GM18907 (cell line): ENCODE data around the gene SLC5A10.
"Not testable (repeated sequence)": the region's sequence is repeated elsewhere in the genome, so short reads cannot be mapped to it uniquely, and the experiment has no call there.

Experiments
- ATAC-seq: cut with Tn5 transposase; IDR thresholded peaks from one replicate; pipeline ENCODE4 v1.9.1; 2021; ENCODE audit warnings: mild to moderate bottlenecking, moderate library complexity; ENCODE audit not compliant: unreplicated experiment

The SLC5A10 gene

GRCh38 chr17:18946536-18946935 is 5.4 kb upstream of the SLC5A10 start:
- ATAC-seq = no peak

- no peak for ATAC-seq
Measured at GRCh38 chr17:18947866-18948265, 4.1 kb upstream of the SLC5A10 start.

DNA sequence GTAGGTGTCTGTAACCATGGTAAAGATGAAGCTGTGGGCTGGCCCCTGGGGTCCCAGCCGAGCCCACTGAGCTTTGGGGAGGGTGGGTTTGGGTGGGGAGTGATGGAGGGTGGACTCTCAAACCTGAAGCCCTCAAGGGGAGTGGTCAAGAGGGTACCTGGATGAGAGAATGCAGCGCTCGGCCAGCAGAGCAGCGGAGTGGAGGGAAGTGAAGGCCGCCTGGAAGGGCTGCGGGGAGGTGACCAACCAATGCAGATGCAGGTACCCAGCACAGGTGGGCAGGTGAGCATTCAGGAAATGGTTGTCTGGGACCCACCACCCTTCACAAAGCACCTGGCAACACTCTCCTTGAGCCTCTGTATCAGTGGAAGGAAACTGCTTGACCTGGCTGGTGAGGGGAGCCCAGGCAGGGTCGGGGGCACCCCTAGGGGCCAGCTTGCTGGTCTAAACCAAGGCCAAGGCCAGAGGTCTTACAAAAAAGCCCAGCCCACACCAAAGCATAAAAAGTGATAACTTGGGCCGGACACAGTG is 3.4 kb upstream of the SLC5A10 start:
- no peak for ATAC-seq

GRCh38 chr17:18949566-18949965 is 2.4 kb upstream of the SLC5A10 start:
- no peak for ATAC-seq

GRCh38 chr17:18950346-18950745 is 1.6 kb upstream of the SLC5A10 start:
- no peak for ATAC-seq

DNA sequence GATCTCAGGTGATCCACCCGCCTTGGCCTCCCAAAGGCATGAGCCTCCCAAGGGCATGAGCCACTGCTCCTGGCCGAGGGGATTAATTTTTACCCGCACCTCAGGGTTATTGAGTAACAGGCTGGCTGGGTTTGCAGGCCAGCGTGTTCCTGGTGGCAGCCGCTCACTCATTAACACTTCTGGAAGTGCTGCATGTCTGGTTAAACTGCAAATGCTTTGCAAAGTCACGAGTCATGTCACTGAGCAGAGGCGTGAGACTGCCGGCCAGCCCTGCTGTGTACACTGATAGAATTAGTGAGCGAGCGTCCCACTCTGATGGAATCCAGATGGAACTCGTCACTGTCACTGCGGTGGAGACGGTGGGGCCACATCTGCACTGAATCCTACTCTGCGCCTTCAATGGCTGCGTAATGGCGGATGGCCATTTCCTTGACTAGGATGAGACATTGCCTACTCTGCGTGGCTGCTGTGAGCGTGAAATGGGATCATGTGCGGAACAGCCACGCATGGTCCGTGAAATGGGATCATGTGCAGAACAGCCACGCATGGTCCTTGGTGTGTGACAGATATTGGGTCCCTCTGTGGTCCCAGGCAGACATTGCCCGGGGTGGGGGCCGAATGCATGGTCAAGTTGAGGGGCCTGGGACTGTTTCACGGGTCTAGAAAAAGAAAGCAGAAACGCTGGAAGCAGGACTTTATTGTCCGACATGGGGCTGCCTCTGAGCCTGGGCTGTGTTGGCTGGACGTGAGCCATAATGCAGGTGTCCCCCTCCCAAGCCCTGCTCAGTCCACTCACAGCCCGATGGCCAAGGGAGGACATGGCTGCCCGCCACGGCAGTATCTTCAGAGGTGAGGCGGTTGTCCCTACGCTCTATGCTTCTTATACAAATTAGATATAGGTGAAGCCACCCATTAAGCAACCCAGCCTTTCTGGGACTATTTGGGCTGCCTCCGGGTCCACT is 740 bp upstream of the SLC5A10 start:
- no peak for ATAC-seq

DNA sequence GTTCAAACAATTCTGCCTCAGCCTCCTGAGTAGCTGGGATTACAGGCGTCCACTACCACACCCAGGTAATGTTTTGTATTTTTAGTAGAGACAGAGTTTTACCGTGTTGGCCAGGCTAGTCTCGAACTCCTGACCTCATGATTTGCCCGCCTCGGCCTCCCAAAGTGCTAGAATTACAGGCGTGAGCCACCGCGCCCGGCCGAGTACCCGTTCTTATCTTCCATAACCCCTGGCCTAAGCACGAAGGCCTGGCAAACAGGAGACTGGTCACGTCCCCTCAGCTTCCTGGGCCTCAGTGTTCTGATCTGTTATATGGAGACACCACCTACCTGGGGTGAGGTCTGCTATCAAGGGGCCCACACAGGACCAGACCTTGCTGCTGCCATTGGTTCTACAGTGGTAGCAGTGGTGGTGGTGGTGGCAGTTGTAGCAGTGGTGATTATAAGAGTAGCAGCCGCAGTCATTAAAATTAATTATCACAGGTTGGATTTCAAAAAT is 1.3 kb downstream of the SLC5A10 start:
- ATAC-seq = no peak

GRCh38 chr17:18954321-18954720 is 2.4 kb downstream of the SLC5A10 start:
- no peak for ATAC-seq

DNA sequence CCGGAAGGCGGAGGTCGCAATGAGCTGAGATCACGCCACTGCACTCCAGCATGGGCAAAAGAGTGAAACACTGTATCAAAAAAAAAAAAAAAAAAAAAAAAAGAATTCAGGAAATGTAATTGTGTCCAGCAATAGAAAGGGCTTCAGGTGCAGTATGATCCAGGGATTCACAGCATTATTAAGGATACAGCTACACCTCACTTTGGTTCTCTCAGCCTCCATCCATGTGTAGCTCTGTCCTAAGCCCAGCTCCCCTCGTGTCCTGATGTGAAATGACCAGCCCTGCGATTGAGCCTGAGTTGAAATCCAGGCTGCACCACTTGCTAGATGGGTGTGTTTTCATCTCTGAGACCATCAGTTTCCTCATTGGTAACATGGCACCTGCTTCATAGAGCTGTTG is 3.0 kb downstream of the SLC5A10 start:
- no peak for ATAC-seq

DNA sequence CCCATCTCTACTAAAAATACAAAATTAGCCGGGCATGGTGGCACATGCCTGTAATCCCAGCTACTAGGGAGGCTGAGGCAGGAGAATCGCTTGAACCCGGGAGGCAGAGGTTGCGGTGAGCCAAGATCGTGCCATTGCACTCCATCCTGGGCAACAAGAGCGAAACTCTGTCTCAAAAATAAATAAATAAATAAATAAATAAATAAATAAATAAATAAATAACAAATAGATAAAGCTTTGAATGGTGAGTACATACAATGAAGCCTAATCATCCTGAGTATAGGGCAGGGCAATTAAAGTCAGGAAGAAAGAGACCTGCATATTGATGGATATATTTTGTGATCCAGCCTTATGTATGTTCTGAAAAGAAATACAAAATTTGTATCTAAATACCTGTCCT is 4.1 kb downstream of the SLC5A10 start:
- not testable (repeated sequence) for ATAC-seq

DNA sequence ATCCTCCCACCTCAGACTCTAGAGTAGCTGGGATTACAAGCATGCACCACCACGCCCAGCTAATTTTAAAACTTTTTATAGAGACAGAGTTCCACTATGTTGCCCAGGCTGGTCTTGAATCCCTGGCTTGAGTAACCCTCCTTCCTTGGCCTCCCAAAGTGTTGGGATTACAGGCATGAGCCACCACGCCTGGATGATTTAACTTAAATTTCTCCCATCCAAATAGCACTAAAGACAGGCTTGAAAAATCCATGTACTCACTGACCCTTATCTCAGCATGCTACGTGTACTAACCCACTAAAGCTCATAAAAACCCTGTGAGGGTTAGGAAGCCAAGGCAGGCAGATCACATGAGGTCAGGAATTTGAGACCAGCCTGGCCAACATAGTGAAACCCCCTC is 4.6 kb downstream of the SLC5A10 start:
- no peak for ATAC-seq

GRCh38 chr17:18957831-18958230 is 5.9 kb downstream of the SLC5A10 start:
- no peak for ATAC-seq

GRCh38 chr17:18958611-18959010 is 6.6 kb downstream of the SLC5A10 start:
- ATAC-seq = no peak

- ATAC-seq = no peak
Measured at GRCh38 chr17:18959071-18959844, 7.3 kb downstream of the SLC5A10 start.

DNA sequence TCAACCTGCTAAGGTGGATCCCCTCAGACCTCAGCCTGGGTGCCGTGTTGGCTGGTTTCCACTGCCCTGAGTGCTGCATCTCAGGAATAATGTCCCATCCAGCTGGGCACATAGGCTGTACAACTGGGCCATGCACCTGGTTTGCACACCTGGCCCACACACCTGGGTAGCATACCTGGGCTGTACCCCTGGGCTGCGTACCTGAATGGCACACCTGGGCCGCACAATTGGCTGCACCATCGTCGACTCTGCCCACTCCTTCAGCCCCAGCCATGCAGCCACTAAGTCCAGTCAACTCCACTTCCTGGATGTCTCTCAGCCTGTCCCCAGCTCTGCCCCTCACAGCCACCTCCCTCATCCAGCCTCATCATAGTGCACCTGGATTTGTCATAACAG is 7.9 kb downstream of the SLC5A10 start:
- no peak for ATAC-seq

DNA sequence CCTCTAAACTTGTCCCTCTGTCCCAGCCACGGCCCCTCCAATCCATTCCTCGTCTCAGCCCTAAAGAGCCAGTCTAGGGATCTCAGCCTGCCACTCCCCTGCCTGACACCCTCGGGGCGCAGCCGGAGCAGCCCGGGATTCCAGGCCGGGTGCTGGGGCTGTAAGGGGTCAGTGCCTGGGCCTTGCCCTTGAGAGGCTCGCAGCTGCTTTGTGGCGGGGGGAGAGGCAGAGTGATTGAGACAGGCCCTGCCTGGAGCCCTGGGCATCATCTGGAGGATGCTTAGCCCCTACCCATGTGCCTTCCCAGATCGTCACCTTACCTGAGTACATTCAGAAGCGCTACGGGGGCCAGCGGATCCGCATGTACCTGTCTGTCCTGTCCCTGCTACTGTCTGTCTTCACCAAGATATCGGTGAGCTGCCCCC is 8.3 kb downstream of the SLC5A10 start:
- no peak for ATAC-seq

GRCh38 chr17:18960803-18961511 is 9.0 kb downstream of the SLC5A10 start:
- ATAC-seq = peak; percentile 78

DNA sequence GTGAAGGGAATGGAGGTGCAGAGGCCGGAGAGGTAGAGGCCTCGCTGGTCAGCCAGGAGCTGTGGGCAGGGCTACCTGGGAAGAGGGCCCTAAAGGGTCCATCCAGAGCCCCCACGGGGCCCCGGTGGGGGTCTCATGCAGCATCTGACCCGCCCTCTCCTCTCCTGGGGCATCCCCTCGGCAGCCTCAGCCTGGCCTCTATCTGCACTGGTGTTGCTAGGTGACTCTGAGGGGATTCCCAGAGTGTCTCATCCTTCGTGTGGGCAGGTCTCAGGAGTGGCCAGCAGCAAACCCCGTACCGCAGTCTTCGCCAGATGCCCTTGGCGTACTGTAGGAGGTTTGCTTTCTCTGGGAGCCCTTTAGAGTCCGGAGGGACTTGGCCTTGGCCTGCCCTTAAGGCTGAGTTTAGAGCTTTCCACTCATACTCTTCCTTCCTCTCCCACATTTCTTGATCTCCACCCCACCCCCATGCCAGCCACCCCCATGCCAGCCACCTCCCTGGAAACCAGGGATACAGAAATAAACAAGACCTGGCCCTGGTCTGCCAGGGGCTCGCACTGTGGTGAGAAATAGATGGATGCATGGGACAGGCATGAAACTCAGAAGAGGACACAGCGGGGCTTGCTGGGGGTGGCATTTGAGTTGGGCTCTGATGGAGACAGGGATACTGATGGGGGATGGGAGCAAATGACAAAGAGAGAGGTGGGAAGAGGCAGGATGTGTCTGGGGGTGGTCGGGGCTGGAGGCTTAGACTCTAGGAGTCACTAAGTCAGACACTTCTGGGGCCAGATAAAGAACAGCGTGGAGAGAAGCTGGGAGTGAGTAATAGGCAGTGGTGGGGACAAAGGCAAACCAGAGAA is 9.9 kb downstream of the SLC5A10 start:
- no peak for ATAC-seq

- no peak for ATAC-seq
Measured at GRCh38 chr17:18962494-18962815, 10.5 kb downstream of the SLC5A10 start.
